HepG2 (cell line): ENCODE measurements around the gene DGKD. TPM values are rescaled to one million over a fixed set of nuclear protein-coding genes. Genes with fewer than 3 reads are reported as not detected.

Experiments
- HDAC1 ChIP-seq: sonication (generic); formaldehyde crosslinking; IDR thresholded peaks from 2 replicates; pipeline ENCODE4 v1.5.1; 2020; ENCODE audit warnings: mild to moderate bottlenecking, missing genetic modification reagents
- HMG20B ChIP-seq: conservative IDR thresholded peaks from 2 replicates; pipeline ENCODE4 v1.6.1; 2016; ENCODE audit warnings: missing genetic modification reagents, missing compliant biosample characterization
- HOXA7 ChIP-seq: sonication (generic); formaldehyde crosslinking; IDR thresholded peaks from 2 replicates; pipeline ENCODE4 v1.8.1; 2022; ENCODE audit warnings: mild to moderate bottlenecking, missing genetic modification reagents, moderate library complexity
- MTA1 ChIP-seq: sonication (generic); formaldehyde crosslinking; IDR thresholded peaks from 2 replicates; pipeline ENCODE4 v1.4.0; 2020; ENCODE audit warnings: missing genetic modification reagents, mild to moderate bottlenecking, borderline replicate concordance
- NCOA5 ChIP-seq: sonication (generic); formaldehyde crosslinking; IDR thresholded peaks from 2 replicates; pipeline ENCODE4 v1.4.0; 2020; ENCODE audit warnings: missing genetic modification reagents
- NR2F2 ChIP-seq: IDR thresholded peaks from 2 replicates; pipeline ENCODE4 v1.6.1; 2012; ENCODE audit warnings: low read depth, inconsistent platforms, borderline replicate concordance
- PAX8 ChIP-seq: sonication (generic); formaldehyde crosslinking; IDR thresholded peaks from 2 replicates; pipeline ENCODE4 v1.8.0; 2022; ENCODE audit warnings: mild to moderate bottlenecking, missing genetic modification reagents, borderline replicate concordance
- PRMT3 ChIP-seq: sonication (generic); formaldehyde crosslinking; IDR thresholded peaks from 2 replicates; pipeline ENCODE4 v1.8.1; 2022; ENCODE audit warnings: low read depth, mild to moderate bottlenecking, moderate library complexity, missing genetic modification reagents, borderline replicate concordance
- SALL2 ChIP-seq: sonication (generic); formaldehyde crosslinking; IDR thresholded peaks from 2 replicates; pipeline ENCODE4 v1.8.1; 2023; ENCODE audit warnings: mild to moderate bottlenecking, missing genetic modification reagents, inconsistent platforms
- SKI ChIP-seq: fragments of 450-650 bp; IDR thresholded peaks from one replicate; pipeline ENCODE4 v1.6.1; 2018; ENCODE audit warnings: mild to moderate bottlenecking; ENCODE audit not compliant: partially characterized antibody
- SNAI1 ChIP-seq: sonication (generic); formaldehyde crosslinking; IDR thresholded peaks from 2 replicates; pipeline ENCODE4 v1.5.0; 2020; ENCODE audit warnings: mild to moderate bottlenecking, missing genetic modification reagents, borderline replicate concordance
- SYNCRIP ChIP-seq: fragments of 200-400 bp; formaldehyde crosslinking; IDR thresholded peaks from 2 replicates; pipeline ENCODE4 v1.6.1; 2018; ENCODE audit warnings: mild to moderate bottlenecking, low read depth, low read length; ENCODE audit not compliant: insufficient read depth
- ZNF136 ChIP-seq: sonication (generic); formaldehyde crosslinking; IDR thresholded peaks from 2 replicates; pipeline ENCODE4 v1.8.1; 2022; ENCODE audit warnings: low read depth, mild to moderate bottlenecking, moderate library complexity, missing genetic modification reagents
- ZNF225 ChIP-seq: sonication (generic); formaldehyde crosslinking; IDR thresholded peaks from 2 replicates; pipeline ENCODE4 v1.4.0; 2020; ENCODE audit warnings: mild to moderate bottlenecking, missing genetic modification reagents
- ZNF598 ChIP-seq: sonication (generic); formaldehyde crosslinking; IDR thresholded peaks from 2 replicates; pipeline ENCODE4 v1.5.1; 2020; ENCODE audit warnings: mild to moderate bottlenecking, missing genetic modification reagents, borderline replicate concordance
- ZNF816 ChIP-seq: sonication (generic); formaldehyde crosslinking; IDR thresholded peaks from 2 replicates; pipeline ENCODE4 v1.8.0; 2022; ENCODE audit warnings: missing genetic modification reagents, mild to moderate bottlenecking, borderline replicate concordance
- polyA plus RNA-seq, 8 experiments: library from polyadenylated mRNA; depleted of rRNA in 3 of 8; stranded (reverse) in 7 of 8; unstranded in 1 of 8; fragments of >200 nt; fragmentation: Illumina TruSeq in 4 of 8; extraction: Trizol in 4 of 8; gene quantifications; 2 replicates each; pipeline versions ENCODE4 v1.2.1 to v1.2.3, GENCODE V29; 2011 to 2016; ENCODE audit warnings: low read depth in 4 of 8, missing spikeins in 1 of 8, mixed read lengths in 1 of 8; ENCODE audit not compliant: insufficient read depth in 1 of 8
- total RNA-seq, 5 experiments: library from RNA; depleted of rRNA; stranded (reverse); fragments of >200 nt; fragmentation: Illumina TruSeq; extraction: Trizol; gene quantifications; 2 replicates each; pipeline ENCODE4 v1.2.3, GENCODE V29; 2016; ENCODE audit warnings: low read depth in 1 of 5
- TF ChIP-seq, protein P1 (sequence below): IDR thresholded peaks from 2 replicates; pipeline ENCODE4 v1.4.0; 2020; ENCODE audit warnings: mild to moderate bottlenecking, missing genetic modification reagents
- TF ChIP-seq, protein P2 (sequence below): sonication (generic); formaldehyde crosslinking; IDR thresholded peaks from 2 replicates; pipeline ENCODE4 v1.4.0; 2020; ENCODE audit warnings: missing genetic modification reagents
- TF ChIP-seq, protein P3 (sequence below): sonication (generic); formaldehyde crosslinking; IDR thresholded peaks from 2 replicates; pipeline ENCODE4 v1.9.0; 2022; ENCODE audit warnings: missing genetic modification reagents, mild to moderate bottlenecking, borderline replicate concordance

The DGKD gene
- total and polyA plus RNA-seq, 2 of the 13 experiments (the other 11 are each of a cell fraction or from before 2014, with no cell fraction given) = 24.5 to 33.2 TPM

- TF ChIP-seq, protein P1, sequence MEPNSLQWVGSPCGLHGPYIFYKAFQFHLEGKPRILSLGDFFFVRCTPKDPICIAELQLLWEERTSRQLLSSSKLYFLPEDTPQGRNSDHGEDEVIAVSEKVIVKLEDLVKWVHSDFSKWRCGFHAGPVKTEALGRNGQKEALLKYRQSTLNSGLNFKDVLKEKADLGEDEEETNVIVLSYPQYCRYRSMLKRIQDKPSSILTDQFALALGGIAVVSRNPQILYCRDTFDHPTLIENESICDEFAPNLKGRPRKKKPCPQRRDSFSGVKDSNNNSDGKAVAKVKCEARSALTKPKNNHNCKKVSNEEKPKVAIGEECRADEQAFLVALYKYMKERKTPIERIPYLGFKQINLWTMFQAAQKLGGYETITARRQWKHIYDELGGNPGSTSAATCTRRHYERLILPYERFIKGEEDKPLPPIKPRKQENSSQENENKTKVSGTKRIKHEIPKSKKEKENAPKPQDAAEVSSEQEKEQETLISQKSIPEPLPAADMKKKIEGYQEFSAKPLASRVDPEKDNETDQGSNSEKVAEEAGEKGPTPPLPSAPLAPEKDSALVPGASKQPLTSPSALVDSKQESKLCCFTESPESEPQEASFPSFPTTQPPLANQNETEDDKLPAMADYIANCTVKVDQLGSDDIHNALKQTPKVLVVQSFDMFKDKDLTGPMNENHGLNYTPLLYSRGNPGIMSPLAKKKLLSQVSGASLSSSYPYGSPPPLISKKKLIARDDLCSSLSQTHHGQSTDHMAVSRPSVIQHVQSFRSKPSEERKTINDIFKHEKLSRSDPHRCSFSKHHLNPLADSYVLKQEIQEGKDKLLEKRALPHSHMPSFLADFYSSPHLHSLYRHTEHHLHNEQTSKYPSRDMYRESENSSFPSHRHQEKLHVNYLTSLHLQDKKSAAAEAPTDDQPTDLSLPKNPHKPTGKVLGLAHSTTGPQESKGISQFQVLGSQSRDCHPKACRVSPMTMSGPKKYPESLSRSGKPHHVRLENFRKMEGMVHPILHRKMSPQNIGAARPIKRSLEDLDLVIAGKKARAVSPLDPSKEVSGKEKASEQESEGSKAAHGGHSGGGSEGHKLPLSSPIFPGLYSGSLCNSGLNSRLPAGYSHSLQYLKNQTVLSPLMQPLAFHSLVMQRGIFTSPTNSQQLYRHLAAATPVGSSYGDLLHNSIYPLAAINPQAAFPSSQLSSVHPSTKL (CRISPR knock-in tag) = peak; percentile 89
- no peak for TF ChIP-seq ZNF816 (CRISPR knock-in tag)
- TF ChIP-seq NCOA5 (CRISPR knock-in tag) = no peak
- TF ChIP-seq SNAI1 (CRISPR knock-in tag) = no peak
- TF ChIP-seq ZNF136 (CRISPR knock-in tag) = no peak
- peak; percentile 90; the same call in 1 of the 2 replicates for TF ChIP-seq ZNF598
- TF ChIP-seq MTA1 (CRISPR knock-in tag) = peak; percentile 97; the same call in 1 of the 2 replicates
- TF ChIP-seq, protein P2, sequence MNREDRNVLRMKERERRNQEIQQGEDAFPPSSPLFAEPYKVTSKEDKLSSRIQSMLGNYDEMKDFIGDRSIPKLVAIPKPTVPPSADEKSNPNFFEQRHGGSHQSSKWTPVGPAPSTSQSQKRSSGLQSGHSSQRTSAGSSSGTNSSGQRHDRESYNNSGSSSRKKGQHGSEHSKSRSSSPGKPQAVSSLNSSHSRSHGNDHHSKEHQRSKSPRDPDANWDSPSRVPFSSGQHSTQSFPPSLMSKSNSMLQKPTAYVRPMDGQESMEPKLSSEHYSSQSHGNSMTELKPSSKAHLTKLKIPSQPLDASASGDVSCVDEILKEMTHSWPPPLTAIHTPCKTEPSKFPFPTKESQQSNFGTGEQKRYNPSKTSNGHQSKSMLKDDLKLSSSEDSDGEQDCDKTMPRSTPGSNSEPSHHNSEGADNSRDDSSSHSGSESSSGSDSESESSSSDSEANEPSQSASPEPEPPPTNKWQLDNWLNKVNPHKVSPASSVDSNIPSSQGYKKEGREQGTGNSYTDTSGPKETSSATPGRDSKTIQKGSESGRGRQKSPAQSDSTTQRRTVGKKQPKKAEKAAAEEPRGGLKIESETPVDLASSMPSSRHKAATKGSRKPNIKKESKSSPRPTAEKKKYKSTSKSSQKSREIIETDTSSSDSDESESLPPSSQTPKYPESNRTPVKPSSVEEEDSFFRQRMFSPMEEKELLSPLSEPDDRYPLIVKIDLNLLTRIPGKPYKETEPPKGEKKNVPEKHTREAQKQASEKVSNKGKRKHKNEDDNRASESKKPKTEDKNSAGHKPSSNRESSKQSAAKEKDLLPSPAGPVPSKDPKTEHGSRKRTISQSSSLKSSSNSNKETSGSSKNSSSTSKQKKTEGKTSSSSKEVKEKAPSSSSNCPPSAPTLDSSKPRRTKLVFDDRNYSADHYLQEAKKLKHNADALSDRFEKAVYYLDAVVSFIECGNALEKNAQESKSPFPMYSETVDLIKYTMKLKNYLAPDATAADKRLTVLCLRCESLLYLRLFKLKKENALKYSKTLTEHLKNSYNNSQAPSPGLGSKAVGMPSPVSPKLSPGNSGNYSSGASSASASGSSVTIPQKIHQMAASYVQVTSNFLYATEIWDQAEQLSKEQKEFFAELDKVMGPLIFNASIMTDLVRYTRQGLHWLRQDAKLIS = no peak
- no peak for TF ChIP-seq HOXA7 (CRISPR knock-in tag)
- TF ChIP-seq, protein P3, sequence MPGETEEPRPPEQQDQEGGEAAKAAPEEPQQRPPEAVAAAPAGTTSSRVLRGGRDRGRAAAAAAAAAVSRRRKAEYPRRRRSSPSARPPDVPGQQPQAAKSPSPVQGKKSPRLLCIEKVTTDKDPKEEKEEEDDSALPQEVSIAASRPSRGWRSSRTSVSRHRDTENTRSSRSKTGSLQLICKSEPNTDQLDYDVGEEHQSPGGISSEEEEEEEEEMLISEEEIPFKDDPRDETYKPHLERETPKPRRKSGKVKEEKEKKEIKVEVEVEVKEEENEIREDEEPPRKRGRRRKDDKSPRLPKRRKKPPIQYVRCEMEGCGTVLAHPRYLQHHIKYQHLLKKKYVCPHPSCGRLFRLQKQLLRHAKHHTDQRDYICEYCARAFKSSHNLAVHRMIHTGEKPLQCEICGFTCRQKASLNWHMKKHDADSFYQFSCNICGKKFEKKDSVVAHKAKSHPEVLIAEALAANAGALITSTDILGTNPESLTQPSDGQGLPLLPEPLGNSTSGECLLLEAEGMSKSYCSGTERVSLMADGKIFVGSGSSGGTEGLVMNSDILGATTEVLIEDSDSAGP (CRISPR knock-in tag) = peak; percentile 83
- TF ChIP-seq SKI = peak; percentile 17
- TF ChIP-seq HMG20B (CRISPR knock-in tag) = peak; percentile 53; the same call in 1 of the 2 replicates
- peak; percentile 77 for TF ChIP-seq NR2F2
- TF ChIP-seq SALL2 = peak; percentile 72; the same call in 1 of the 2 replicates
- no peak for TF ChIP-seq PAX8 (CRISPR knock-in tag)
- no peak for TF ChIP-seq SYNCRIP
- TF ChIP-seq HDAC1 (CRISPR knock-in tag) = peak; percentile 87
- TF ChIP-seq ZNF225 (CRISPR knock-in tag) = no peak
- TF ChIP-seq PRMT3 = no peak
These were observed 33.6 kb downstream of the DGKD start (continued) for GRCh38 chr2:233387667-233388528.
